Measurements from ENCODE around the gene CMIP. TPM values are rescaled to one million over a fixed set of nuclear protein-coding genes. Genes with fewer than 3 reads are reported as not detected.
"Not testable (repeated sequence)": the region's sequence is repeated elsewhere in the genome, so short reads cannot be mapped to it uniquely, and the experiment has no call there.

Gene CMIP
- total RNA-seq, 2 donors from 2014 or later: 30.1 to 95.1 TPM

- Histone ChIP-seq H3K9me3 (no peaks in the 10 kb centered on the region), H3K4me1 (replicated peaks) (peaks cover 2% of the 10 kb centered on the region), H3K27me3 (replicated peaks; ENCODE audit: insufficient read depth) (no peaks in the 10 kb centered on the region), H3K36me3 (no peaks in the 10 kb centered on the region), H3K4me3 (no peak overlapping the region), H3K27ac (no peak overlapping the region)
- intact Hi-C loops (cut with DNase I): no loop called here
- no peak for TF ChIP-seq CTCF (IDR thresholded peaks at IDR 0.05)
- TF ChIP-seq POLR2AphosphoS5 (IDR thresholded peaks at IDR 0.05): no peak
- TF ChIP-seq POLR2A (IDR thresholded peaks at IDR 0.05): no peak
- 70% methylated on average over 7 of the region's 7 CpGs for WGBS
- no peak for DNase-seq (ENCODE audit: low spot score)
Observed at GRCh38 chr16:81688182-81688581, 243.6 kb downstream of the CMIP start.

GRCh38 chr16:81688839-81689238 is 244.2 kb downstream of the CMIP start:
- H3K4me3 ChIP-seq; H3K9me3 ChIP-seq; DNase-seq (ENCODE audit: low spot score); H3K27ac ChIP-seq; intact Hi-C loops (cut with DNase I); H3K27me3 ChIP-seq (replicated peaks; ENCODE audit: insufficient read depth); H3K36me3 ChIP-seq; H3K4me1 ChIP-seq (replicated peaks): not testable (repeated sequence)
- WGBS: 86% methylated on average over 5 of the region's 5 CpGs

- Histone ChIP-seq H3K9me3 (no peaks in the 10 kb centered on the region), H3K4me3 (no peak overlapping the region), H3K27me3 (replicated peaks; ENCODE audit: insufficient read depth) (no peaks in the 10 kb centered on the region), H3K4me1 (replicated peaks) (peaks cover 9% of the 10 kb centered on the region), H3K36me3 (no peaks in the 10 kb centered on the region), H3K27ac (no peak overlapping the region)
- 82% methylated on average over 16 of the region's 16 CpGs for WGBS
- TF ChIP-seq CTCF (IDR thresholded peaks at IDR 0.05) (no peak), POLR2AphosphoS5 (IDR thresholded peaks at IDR 0.05) (peak; percentile 50), POLR2A (IDR thresholded peaks at IDR 0.05) (no peak)
- intact Hi-C loops (cut with DNase I): no loop called here
- DNase-seq (ENCODE audit: low spot score): no peak
Observed at GRCh38 chr16:81692021-81692420, 247.4 kb downstream of the CMIP start.

GRCh38 chr16:81692571-81692970 is 248.0 kb downstream of the CMIP start:
- WGBS: 91% methylated on average over 15 of the region's 15 CpGs
- Histone ChIP-seq H3K9me3 (no peaks in the 10 kb centered on the region), H3K4me1 (replicated peaks) (peaks cover 9% of the 10 kb centered on the region), H3K4me3 (no peak overlapping the region), H3K27me3 (replicated peaks; ENCODE audit: insufficient read depth) (no peaks in the 10 kb centered on the region), H3K36me3 (no peaks in the 10 kb centered on the region), H3K27ac (no peak overlapping the region)
- DNase-seq (ENCODE audit: low spot score): no peak
- intact Hi-C loops (cut with DNase I): no loop called here
- TF ChIP-seq POLR2A (IDR thresholded peaks at IDR 0.05) (no peak), CTCF (IDR thresholded peaks at IDR 0.05) (no peak), POLR2AphosphoS5 (IDR thresholded peaks at IDR 0.05) (no peak)

- Histone ChIP-seq H3K4me1 (replicated peaks) (peaks cover 9% of the 10 kb centered on the region), H3K27me3 (replicated peaks; ENCODE audit: insufficient read depth) (no peaks in the 10 kb centered on the region)
- DNase-seq (ENCODE audit: low spot score): no peak
Observed at GRCh38 chr16:81693041-81693743, 248.6 kb downstream of the CMIP start.

More at GRCh38 chr16:81693041-81693743, 248.6 kb downstream of the CMIP start:
- no peaks in the 10 kb centered on the region for H3K36me3 ChIP-seq
- intact Hi-C loops (cut with DNase I): no loop called here
- H3K9me3 ChIP-seq: no peaks in the 10 kb centered on the region
- WGBS: 77% methylated on average over 28 of the region's 28 CpGs
- H3K4me3 ChIP-seq: no peak overlapping the region
- peak overlapping the region in 1 of 2 donors; percentile 27 for H3K27ac ChIP-seq
- TF ChIP-seq POLR2AphosphoS5 (IDR thresholded peaks at IDR 0.05) (no peak), CTCF (IDR thresholded peaks at IDR 0.05) (no peak), POLR2A (IDR thresholded peaks at IDR 0.05) (no peak)

Measured in prostate gland (tissue), 2 donors.